Omental fat pad (tissue), 4 donors: ENCODE results near the gene CYP2F1. TPM values are rescaled to one million over a fixed set of nuclear protein-coding genes. Genes with fewer than 3 reads are reported as not detected.

Source experiments
- ATAC-seq: fragments of 150-250 bp; one replicate; pipeline ENCODE4 v1.9.1; 2016; ENCODE audit warnings: mild to moderate bottlenecking, moderate library complexity; ENCODE audit not compliant: low FRiP score
- DNase-seq: peaks from one replicate; pipeline ENCODE4 v3.0.0-alpha.2; 2019; ENCODE audit warnings: low spot score
- total RNA-seq, 4 donors: library from RNA; depleted of rRNA; stranded (reverse); fragments of >200 nt; gene quantifications; one replicate each; pipeline ENCODE4 v1.1.0, GENCODE V29; 2016
- TF ChIP-seq, protein P1 (sequence below), 3 donors: fragments of 450-650 bp; IDR thresholded peaks; one replicate each; pipeline ENCODE4 v1.5.1; 2016 to 2017; ENCODE audit warnings: antibody characterized with exemption in 3 of 3, mild to moderate bottlenecking in 3 of 3, moderate library complexity in 2 of 3

The CYP2F1 gene
- total RNA-seq, 4 donors from 2014 or later: not detected

- ATAC-seq: peak; percentile 39
- DNase-seq: no peak
- TF ChIP-seq, protein P1, sequence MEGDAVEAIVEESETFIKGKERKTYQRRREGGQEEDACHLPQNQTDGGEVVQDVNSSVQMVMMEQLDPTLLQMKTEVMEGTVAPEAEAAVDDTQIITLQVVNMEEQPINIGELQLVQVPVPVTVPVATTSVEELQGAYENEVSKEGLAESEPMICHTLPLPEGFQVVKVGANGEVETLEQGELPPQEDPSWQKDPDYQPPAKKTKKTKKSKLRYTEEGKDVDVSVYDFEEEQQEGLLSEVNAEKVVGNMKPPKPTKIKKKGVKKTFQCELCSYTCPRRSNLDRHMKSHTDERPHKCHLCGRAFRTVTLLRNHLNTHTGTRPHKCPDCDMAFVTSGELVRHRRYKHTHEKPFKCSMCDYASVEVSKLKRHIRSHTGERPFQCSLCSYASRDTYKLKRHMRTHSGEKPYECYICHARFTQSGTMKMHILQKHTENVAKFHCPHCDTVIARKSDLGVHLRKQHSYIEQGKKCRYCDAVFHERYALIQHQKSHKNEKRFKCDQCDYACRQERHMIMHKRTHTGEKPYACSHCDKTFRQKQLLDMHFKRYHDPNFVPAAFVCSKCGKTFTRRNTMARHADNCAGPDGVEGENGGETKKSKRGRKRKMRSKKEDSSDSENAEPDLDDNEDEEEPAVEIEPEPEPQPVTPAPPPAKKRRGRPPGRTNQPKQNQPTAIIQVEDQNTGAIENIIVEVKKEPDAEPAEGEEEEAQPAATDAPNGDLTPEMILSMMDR (IDR thresholded peaks at IDR 0.05): no peak
Measured at GRCh38 chr19:41172297-41173164, 58.3 kb downstream of the CYP2F1 start.

DNA sequence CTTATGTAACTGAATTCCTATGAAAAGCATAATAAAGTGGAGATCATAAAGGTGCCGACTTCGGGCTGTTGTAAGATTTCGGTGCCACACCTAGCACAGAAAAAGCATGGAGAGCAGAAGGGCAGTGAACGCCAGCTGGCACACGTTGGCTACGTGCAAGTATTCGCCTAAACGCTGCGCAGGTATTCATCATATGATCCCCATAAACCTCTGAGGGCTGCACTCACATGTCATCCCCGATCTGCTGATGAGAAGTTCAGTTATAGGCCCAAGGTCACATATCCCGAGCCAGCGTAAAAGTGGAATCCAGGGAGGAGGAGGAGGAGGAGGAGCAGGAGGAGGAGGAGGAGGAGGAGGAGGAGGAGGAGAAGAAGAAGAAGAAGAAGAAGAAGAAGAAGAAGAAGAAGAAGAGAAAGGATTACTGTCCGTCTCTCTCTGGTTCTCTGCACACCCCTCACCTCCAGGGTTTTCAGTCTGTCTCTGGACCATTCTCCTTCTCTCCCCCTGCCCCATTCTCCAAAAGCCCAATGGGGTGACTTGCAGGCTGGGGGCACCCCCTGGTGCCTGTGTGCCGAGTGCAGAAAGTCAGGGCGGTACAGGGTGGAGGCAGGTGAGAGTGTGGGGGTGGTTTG lies 60.2 kb downstream of the CYP2F1 start:
- DNase-seq (no peak), ATAC-seq (no peak)
- TF ChIP-seq, protein P1 (IDR thresholded peaks at IDR 0.05): no peak

- peak; percentile 35 for DNase-seq
- peak; percentile 85 for ATAC-seq
- TF ChIP-seq, protein P1 (IDR thresholded peaks at IDR 0.05): no peak
Measured at GRCh38 chr19:41175801-41176777, 61.9 kb downstream of the CYP2F1 start.

Other genes starting within 250 kb of the CYP2F1 start
- gene CYP2A7, start 232.2 kb upstream of the CYP2F1 start, total RNA-seq: not detected
- gene CYP2B6, start 123.2 kb upstream of the CYP2F1 start, total RNA-seq: not detected
- gene CYP2A13, start 26.0 kb upstream of the CYP2F1 start, total RNA-seq: not detected
- 1 to 10 TPM in 3 of 4 donors, under 1 TPM in 1; 0.32 to 6.5 (median 5.5) TPM for gene CYP2S1, start 78.8 kb downstream of the CYP2F1 start, total RNA-seq
- 100 to 1,000 TPM in 1 of 4 donors, 10 to 100 TPM in 3; 65.8 to 141 (median 78.7) TPM for gene AXL, start 104.8 kb downstream of the CYP2F1 start, total RNA-seq
- 100 to 1,000 TPM in 3 of 4 donors, 10 to 100 TPM in 1; 92.5 to 173 (median 117) TPM for gene HNRNPUL1, start 149.9 kb downstream of the CYP2F1 start, total RNA-seq
- gene CCDC97, start 195.7 kb downstream of the CYP2F1 start, total RNA-seq: 10 to 100 TPM; 11.8 to 16.6 (median 13.9) TPM
- 10 to 100 TPM; 17.6 to 43.0 (median 25.2) TPM for gene TGFB1, start 239.5 kb downstream of the CYP2F1 start, total RNA-seq
- 1 to 10 TPM; 3.3 to 6.8 (median 5.1) TPM for gene B9D2, start 249.7 kb downstream of the CYP2F1 start, total RNA-seq